Fibroblast of gingiva (primary cell): ENCODE data around the gene DCLK2.

Source experiments
- DNase-seq: peaks from one replicate; pipeline ENCODE4 v3.0.0-alpha.2; 2011; ENCODE audit warnings: low read depth

Gene DCLK2

GRCh38 chr4:150264595-150265161 lies 186.4 kb downstream of the DCLK2 start:
- DNase-seq, result no peak

- no peak for DNase-seq
Measured at GRCh38 chr4:150265806-150266205, 187.6 kb downstream of the DCLK2 start.

GRCh38 chr4:150268444-150268843 lies 190.2 kb downstream of the DCLK2 start:
- DNase-seq, result peak; percentile 27

GRCh38 chr4:150278206-150278605 lies 200.0 kb downstream of the DCLK2 start:
- DNase-seq, result no peak

- DNase-seq, result peak; percentile 69
Measured at GRCh38 chr4:150280081-150280895, 202.0 kb downstream of the DCLK2 start.

- DNase-seq, result no peak
Measured at GRCh38 chr4:150280975-150281374, 202.7 kb downstream of the DCLK2 start.

- peak; percentile 96 for DNase-seq
Measured at GRCh38 chr4:150283689-150284088, 205.4 kb downstream of the DCLK2 start.

GRCh38 chr4:150286656-150287055 lies 208.4 kb downstream of the DCLK2 start:
- no peak for DNase-seq

- DNase-seq, result no peak
Measured at GRCh38 chr4:150289198-150289597, 211.0 kb downstream of the DCLK2 start.

GRCh38 chr4:150289881-150290280 lies 211.6 kb downstream of the DCLK2 start:
- no peak for DNase-seq

- DNase-seq, result peak; percentile 62
Measured at GRCh38 chr4:150297861-150298474, 219.7 kb downstream of the DCLK2 start.

GRCh38 chr4:150299816-150300215 lies 221.6 kb downstream of the DCLK2 start:
- DNase-seq, result no peak

GRCh38 chr4:150302553-150302952 lies 224.3 kb downstream of the DCLK2 start:
- peak; percentile 94 for DNase-seq

GRCh38 chr4:150305995-150306394 lies 227.8 kb downstream of the DCLK2 start:
- peak; percentile 44 for DNase-seq

- DNase-seq, result no peak
Measured at GRCh38 chr4:150306719-150307118, 228.5 kb downstream of the DCLK2 start.
